Activated CD4-positive, alpha-beta T cell treated with anti-CD3 and anti-CD28 coated beads for 24 hours (primary cell): Measurements from ENCODE around the gene CPT1A.
A peak's percentile ranks its signal among the peaks of the same experiment; 100 is the strongest.

Experiments used
- DNase-seq, 2 donors: peaks; one replicate each; pipeline ENCODE4 v3.0.0-alpha.2; 2020; ENCODE audit warnings: low read depth in 2 of 2

Gene CPT1A

DNA sequence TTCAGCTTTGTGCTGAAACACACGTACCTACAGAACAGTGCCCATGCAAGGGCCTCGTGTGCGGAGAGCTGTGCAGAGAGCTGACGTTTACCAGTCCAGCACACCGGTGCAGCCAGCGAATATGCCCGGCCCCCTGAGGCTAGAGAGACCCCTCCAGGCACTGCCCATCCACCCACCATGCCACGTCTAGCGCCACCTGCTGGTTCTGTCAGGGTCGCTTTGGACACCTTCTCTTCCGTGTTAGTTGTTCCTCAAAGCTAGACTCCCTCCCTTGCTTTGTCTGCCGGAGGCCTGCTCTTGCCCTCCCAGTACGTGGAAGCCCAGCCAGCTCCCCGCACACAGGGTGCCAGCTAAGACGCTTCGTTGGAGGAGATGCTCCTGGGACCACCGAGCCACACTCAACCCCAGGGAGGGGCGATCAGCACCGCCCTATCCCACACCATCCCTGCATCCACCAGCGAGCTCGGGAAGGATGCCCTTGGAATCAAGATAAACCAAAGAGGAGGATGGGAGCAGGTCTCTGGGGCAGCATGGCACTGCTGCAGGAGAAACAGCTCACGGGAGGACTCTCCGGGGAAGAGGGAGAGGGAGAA, 43.4 kb downstream of the CPT1A start:
- DNase-seq = peak; percentile 21 to 28

DNA sequence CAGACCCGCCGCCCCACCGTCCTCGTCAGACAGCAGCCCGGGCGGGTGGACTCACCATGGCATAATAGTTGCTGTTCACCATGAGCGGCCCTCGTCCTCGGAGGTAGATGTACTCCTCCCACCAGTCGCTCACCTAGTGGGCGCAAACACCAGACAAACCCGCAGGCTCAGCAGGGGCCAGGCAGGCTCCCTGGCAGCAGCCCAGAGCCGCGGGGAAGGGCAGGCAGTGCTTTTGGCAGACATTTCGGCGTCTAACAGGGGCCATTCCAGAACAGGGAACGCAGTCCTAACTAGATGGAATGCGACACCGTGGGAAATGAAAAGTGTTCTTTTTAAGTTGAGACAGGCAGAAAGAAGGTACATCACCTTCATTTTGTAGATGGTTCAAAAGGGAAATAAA, 44.9 kb downstream of the CPT1A start:
- no peak for DNase-seq

DNA sequence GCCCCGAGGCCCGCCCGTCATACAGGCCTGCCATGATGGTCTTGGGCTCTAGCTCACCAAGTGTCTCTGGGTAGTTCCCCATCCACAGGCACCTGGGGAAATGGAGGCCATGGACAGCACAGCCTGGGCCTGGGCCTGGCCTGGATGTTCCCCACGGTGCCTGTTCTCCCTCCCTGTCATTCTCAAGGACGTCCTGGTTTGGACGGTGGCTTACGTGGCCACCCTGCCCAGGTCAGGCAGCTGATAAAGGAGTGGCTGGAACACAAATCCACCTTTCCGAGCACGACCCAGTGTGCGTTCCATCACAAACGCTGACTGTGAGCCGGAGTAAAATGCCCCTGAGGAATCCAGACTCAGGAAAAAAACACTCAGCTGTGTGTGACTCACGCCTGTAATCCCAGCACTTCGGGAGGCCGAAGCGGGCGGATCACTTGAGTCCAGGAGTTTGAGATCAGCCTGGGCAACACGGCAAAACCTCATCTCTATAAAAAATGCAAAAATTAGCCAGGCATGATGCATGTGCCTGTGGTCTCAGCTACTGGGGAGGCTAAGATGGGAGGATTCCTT, 49.2 kb downstream of the CPT1A start:
- DNase-seq = no peak

DNA sequence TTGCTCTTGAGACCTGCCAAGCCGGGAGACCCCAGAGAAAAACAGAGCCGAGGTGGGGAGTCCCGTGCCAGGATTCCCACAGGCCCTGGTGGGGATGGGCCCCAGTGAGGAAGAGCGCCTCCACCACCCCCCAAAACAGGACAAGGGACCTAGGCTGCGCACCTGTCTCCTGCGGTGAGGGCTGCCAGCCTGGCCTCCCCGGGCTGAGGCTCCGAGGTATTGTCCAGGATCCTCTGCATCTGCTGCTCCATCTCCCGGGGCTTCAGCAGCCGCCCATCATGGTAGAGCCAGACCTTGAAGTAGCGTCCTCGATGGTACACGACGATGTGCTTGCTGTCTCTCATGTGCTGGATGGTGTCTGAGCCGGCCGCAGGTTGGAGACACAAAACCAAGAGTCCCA, 57.1 kb downstream of the CPT1A start:
- DNase-seq = no peak

DNA sequence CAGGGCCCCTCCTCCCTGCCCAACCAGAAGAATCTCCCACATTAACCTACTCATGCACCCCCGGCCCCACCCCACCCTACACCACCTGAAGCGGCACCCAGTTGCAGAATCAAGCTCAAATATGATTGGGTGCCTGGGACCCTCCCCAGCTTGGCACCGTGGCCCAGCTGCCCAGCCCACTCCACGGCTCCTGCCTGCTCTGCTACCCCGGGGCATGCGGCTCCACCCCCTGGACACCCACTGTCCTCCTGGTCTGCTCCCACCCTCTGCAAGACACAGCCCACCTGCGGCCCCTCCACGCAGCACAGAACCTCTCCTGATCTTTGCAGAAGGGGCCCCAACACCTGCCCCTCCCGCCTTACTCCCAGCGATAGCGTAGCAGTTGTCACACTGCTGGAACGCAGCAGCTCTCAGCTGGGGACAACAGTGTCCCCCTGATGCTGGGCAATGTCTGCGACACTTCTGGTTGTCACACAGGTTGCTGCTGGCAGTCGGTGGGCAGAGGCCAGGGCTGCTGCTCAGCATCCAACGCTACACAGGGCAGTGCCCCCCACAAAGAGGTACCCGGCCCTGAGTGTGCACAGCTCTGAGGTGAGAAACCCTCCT, 58.4 kb downstream of the CPT1A start:
- no peak for DNase-seq

DNA sequence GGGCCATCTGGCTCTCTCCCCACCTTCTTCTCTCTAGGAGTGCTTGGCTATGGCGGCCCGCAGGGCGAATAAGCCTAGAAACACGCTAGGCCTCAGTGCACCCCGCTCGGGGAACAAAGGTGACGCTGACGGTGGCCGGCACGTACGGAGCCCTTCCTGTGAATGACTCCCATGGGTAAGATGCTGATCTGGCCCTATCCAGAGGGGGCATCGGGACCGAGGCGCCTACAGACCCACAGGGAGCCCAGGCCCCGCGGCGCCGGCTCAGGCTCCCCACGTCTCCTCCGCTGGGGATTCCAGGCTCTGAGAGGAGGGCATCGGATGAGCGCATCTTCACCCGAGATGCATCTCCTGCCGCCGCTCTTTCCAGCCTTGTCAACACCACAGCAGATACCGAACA, 59.0 kb downstream of the CPT1A start:
- DNase-seq = no peak

DNA sequence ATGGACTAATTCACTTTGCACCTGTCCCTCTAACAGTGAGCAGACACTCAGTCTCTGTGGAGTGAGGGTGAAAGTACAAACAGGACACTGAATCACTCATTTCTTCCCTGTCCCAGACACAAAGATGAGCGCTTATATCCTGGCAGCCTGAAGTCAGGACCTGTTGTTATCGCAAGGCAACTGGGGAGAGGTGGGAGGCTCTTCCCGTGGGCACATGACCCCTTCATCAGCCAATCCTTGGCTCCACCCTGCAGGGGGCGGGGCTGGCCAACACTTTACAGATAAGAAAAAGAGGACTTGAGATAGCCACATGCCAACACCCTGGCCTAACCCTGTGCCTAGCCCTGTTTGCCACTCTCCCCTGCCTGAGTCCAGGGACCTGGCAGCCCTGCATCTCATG, 60.9 kb downstream of the CPT1A start:
- DNase-seq = no peak

DNA sequence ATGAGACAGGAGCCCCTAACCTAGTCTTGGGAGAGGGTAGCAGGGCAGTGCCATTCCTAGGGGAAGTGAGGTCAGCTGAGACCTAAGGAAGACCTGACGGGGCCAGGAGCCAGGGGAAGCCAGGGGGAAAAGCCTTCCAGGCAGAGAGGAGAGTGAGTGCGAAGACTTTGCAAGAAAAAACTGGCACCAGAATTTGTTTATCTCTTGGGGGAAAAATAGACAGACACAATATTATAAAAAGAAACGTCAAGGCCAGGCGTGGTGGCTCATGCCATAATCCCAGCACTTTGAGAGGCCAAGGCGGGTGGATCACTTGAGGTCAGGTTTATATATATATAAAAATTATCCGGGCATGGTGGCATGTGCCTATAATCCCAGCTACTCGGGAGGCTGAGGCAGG, 63.5 kb downstream of the CPT1A start:
- DNase-seq = no peak

DNA sequence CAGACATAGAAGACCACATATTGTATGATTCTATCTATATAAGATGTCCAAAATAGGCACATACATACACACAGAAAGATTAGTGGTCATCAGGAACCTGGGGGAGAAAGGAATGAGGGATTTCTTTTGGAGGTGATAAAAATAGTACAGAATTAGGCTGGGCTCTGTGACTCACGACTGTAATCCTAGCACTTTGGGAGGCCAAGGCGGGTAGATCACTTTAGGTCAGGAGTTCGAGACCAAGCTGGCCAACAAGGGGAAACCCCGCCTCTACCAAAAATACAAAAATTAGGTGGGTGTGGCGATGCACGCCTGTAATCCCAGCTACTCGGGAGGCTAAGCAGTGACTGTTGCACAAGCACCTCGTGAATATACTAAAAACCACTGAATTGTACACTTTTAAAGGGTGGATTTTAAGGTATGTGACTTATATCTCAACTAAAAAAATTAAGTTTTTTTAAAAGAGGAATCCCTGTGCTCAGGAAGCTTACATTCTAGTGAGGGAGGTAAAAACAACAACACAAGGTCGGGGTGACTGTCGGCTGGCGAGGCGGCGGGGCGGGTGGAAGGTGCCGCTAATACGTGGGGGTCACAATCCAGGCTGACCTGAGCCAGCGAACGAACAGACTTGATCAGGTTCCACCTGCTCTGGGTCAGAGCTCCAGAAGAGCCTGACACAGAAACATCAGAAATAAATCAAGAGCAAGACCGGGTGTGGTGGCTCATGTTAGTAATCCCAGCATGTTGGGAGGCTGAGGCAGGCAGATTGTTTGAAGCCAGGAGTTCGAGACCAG, 65.1 kb downstream of the CPT1A start:
- no peak for DNase-seq

DNA sequence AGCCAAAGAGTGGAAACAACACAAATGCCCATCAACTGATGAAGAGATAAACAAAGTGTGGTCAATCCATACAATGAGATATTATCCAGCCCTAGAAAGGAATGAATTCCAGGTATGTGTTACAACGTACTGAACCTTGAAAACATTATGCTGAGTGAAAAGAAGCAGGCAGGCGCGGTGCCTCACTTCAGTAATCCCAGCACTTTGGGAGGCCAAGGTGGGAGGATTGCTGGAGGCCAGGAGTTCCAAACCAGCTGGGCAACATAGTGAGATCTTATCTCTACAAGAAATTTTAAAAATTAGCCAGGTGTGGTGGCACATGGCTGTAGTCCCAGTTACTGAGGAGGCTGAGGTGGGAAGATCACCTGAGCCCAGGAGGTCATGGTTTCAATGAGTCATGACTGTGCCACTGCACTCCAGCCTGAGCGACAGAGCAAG, 65.7 kb downstream of the CPT1A start:
- DNase-seq = no peak

DNA sequence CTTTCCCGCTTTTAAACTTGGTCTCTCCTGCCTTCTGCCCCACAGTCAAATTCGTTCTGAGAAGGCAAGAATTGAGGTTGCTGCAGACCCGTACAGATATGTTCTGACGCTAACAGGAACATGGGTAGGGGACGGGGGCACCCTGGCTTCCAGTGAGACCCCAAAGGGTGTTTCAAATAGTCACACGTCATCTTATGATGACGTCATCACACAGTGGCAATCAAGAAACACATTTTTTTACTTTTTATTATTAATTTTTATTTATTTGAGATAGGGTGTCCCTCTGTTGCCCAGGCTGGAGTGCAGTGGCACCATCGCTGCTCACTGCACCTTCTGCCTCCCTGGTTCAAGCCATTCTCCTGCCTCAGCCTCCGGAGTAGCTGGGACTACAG, 67.5 kb downstream of the CPT1A start:
- no peak for DNase-seq

DNA sequence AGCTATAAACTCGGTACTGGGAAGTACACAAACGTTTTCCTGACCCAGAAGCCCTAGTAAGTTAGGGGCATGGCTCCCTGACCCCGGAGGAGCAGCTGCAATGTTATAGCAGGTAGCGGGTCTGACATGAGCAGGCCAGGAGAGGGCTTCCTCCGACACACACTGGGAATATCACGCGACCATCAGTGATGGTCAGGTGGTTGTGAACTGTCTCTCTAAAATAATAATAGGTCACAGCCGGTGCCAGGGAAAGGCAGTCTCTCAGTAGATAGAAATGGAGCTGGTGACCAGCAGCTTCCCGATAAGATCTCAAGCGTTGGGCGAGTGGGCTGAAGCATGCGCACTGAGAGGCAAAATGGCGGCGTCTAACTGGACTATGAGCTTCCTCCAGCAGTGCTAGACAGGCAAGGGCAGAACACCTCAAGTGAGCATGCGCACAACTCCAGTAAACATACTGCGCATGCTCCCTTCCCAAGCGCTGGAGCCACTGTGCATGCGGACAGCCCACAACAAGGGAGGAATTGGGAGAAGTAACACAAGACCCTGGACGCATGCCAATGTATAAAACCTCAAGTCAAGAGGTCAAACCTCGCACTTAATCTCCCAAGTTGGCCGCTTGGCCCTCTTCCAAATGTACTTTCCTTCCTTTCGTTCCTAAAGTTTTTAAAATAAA, 68.1 kb downstream of the CPT1A start:
- DNase-seq = no peak

DNA sequence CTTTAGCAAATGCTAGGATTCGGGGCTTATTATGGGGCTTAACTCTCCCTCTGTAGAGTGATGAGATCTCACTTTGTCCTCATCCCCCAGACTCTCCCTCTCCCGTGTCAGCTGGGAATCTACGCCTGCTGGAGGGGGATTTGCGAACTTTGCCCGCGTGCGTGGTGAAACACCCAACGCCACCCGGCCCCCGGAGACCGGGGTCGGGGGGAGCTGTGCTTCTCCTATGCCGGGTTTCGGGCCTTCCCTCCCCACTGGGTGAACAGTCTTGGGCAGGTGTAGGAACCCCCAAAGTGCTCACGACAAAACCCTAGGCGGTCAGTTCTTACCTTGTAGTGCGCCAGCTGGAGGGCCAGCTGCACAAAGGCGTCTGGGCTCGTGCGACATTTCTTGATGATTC, 68.8 kb downstream of the CPT1A start:
- no peak for DNase-seq

DNA sequence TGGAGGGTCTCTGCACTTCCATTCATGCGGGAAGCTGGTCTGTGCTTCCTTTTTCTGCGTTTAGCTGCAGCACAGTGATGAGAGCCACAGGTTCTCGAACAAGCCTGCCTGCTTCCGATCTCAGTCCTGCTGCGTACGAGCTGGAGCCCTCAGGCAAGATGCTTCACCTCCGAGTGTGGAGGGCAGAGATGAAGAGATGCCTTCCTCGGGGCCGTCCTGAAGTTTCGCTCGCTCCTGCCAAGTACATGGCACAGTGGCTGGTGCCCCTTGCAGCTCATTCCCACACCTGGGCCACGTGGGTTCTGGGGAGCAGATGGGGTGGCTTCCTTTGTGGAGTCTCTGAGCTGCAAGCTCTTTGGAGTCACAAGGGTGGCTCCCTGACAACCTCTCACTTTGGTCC, 70.9 kb downstream of the CPT1A start:
- no peak for DNase-seq

DNA sequence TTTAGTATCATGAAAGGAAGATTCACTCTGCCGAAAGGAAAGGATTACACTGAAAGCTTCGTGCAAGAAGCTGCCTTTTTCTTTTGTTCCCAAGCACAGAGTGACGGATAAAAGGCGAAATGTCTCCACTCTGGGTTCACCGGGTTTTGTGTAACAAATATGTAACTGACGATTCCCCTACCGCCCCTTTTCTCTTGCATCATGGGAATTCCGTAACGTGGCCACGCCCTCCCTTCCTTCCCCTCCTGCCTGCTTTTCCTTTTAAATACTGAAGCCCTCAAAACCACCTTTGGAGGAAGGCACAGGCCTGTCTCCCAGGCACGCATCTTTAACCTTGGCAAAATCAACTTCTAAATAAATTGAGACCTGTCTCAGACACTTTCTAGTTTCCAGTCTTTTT, 74.0 kb downstream of the CPT1A start:
- DNase-seq = no peak

DNA sequence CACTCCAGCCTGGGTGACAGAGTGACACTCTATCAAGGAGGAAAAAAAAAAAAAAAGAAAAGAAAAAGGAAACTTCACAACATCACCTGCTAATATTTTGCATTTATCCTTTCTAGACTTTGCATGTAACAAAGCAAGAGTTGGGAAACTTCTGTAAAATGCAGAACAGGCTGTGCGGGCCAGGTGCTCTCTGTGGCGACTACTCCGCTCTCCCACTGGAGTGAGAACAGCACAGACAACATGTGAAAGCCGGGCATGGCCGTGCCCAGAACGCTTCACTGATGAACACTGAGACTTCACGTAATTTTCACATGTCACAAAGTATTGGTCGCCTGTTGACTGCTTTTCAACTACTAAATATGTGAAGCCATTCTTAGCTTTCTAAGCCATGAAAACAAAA, 74.9 kb downstream of the CPT1A start:
- DNase-seq = no peak

DNA sequence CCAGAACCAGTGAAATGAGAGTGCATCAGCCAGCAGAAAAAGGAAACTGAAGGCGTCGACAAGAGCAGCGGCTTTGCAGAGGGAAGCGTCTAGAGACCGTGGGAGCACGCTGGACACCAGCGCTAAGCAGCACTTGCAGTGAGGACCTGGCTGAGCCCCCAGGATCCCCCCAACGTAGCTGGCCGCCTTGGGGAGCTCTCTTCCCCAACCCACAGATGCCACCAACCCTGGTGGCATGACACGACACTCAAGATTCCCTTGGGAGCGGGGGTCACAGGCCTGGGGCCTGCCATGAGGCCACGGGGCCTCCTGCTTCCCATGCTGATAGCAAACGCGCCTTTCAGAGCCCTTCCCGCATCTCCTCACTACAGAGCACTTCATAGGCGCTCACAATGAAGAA, 77.0 kb downstream of the CPT1A start:
- DNase-seq = no peak

DNA sequence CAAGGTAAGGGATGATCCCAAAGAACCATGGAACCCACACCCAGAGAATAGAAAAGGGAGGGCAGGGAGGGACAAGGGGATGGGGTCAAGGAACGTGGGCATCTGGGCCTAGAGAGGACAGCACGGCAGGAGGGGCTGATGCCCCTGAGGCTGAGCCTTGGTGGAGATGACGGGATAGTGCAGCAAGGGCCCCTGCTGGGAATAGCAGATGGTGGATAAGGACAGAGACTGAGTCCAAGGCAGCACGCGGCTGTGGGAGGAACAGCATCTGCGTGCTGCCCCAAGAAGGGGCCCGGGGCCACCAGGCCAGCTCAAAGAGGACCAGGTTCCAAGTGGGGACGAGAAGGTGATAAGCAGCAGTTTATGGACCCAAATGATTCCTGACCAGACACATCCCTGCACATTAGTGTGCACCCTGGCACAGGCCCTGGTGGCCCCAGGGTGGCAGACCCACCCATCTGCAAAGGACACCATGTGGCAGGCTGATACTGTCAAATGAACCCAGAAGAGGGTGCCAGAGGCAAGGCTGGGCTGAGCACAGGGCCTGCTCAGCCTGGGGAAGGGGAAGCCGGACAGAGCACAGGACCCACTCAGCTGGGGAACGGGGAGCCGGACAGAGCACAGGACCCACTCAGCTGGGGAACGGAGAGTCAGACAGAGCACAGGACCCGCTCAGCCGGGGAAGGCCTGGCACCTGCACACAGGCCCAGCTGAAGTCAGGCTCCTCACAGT, 77.6 kb downstream of the CPT1A start:
- no peak for DNase-seq

DNA sequence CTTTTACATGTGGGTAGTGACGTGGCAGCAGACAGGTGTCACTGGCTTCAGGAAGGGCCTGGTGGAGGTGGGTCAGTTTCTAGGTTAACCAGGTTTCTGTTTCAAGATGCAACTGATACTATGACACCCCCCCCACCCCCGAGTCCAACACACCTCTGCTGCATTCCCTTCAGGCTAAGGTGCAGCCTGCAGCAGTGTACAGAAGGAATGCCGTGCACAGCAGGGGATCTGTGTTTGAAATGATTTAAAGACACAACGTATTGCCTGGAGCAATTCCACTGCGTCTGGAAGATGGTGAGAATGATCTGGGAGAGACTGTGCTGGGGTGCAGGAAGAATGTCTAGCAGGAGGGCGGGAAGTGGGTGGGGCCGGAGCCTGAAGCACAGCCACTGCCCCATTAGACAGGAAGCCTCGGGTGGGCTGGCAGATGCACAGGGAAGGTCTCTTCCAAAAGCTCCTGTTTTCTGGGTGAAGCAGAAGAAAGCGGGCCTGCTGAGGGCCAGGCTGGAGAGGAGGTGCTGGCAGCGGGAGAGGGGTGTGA, 78.5 kb downstream of the CPT1A start:
- DNase-seq = no peak

DNA sequence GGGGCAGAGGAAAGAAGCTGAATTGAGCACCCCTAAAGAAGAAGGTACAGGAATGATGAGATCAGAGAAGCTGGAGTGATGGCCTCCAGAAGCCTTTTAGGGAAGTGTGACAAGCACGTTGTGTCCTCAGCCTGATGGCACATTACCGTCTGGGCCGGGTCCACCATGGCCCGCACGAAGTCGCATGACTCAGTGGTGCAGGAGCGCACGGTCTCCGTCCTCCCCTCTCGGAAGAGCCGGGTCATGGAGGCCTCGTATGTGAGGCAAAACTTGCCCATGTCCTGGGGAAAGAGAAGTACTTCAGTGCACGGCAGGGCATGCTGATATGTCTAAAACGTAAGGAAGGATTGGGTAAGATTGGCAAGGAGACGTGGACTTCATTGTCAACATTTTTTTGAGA, 79.2 kb downstream of the CPT1A start:
- DNase-seq = no peak

DNA sequence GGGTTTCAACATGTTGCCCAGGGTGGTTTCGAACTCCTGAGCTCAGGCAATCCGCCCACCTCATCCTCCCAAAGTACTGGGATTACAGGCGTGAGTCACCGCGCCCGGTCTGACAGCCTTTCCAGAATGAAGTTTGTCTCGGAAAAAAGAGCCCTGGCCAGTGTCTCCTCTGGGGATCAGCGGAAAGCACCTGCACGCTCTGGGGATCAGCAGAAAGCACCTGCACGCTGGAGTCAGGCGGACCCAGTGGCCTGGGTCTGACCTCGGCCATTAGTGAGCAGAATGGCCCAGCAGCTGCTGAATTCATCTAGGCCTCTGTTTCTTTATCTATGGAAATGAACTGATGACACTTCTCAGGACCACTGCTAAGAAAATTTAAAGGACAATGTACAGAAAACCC, 79.9 kb downstream of the CPT1A start:
- no peak for DNase-seq

DNA sequence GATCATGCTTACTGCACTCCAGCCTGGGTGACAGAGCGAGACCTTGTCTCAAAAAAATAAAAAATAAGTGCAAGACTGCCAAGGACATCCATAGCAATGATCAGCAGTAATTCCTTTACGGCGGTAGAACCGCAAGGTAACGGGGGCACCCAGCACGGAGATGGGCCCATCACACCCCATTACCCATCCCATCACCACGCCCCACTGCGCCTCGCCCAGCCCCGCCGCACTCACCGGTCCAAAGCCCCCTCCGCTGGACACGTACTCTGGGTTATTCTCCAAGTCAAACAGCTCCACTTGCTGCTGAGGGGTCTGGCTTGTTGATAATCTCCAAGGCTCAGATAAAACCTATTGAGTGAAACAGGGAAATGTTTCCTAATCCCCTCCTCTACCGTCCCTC, 81.7 kb downstream of the CPT1A start:
- DNase-seq = no peak
